Measurements from ENCODE around the gene NAT14. TPM values are rescaled to one million over a fixed set of nuclear protein-coding genes. Genes with fewer than 3 reads are reported as not detected.

NAT14 gene
- polyA plus RNA-seq, 1 experiment: 19.4 TPM

DNA sequence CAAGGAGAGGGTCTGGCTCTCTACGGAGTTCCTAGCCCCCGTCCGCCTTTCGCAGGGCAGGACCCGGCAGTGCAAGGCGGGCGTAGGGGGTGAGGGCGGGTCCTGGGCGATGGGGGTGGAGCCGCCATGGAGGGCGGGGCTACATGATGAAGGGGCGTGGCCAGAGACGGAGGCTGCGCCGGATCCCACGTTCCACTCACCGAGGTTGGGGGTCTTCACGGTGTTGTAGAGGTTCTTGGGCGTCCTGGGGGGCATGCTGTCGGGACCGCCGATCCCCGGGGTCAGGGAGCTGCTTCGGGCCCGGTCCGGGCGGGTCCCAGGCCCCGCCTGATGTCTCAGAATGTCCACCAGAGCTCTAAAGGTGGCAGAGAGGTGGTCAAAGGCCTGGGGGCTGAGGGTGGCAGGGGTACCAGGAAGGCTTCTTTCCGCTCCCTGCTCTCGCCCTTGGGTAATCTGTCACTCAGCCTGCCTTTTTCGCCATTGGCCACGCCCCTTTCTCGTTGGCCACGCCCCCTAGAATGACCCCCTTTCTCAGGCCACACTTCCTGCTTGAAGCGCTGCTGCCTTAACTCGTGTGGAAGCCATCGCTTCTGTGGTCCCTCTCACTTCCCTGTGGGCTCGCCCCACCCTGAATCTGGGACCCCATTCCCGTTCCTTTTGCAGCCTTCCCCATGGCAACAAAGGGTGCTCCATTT is 44.4 kb upstream of the NAT14 start:
- TF ChIP-seq, protein P1, sequence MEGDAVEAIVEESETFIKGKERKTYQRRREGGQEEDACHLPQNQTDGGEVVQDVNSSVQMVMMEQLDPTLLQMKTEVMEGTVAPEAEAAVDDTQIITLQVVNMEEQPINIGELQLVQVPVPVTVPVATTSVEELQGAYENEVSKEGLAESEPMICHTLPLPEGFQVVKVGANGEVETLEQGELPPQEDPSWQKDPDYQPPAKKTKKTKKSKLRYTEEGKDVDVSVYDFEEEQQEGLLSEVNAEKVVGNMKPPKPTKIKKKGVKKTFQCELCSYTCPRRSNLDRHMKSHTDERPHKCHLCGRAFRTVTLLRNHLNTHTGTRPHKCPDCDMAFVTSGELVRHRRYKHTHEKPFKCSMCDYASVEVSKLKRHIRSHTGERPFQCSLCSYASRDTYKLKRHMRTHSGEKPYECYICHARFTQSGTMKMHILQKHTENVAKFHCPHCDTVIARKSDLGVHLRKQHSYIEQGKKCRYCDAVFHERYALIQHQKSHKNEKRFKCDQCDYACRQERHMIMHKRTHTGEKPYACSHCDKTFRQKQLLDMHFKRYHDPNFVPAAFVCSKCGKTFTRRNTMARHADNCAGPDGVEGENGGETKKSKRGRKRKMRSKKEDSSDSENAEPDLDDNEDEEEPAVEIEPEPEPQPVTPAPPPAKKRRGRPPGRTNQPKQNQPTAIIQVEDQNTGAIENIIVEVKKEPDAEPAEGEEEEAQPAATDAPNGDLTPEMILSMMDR (IDR thresholded peaks at IDR 0.05; ENCODE audit: low read depth, low read length): no peak
- DNase-seq (ENCODE audit: low read depth, low spot score): no peak
- peaks cover 8% of the 10 kb centered on the region; the same call in 1 of the 2 replicates for H3K9me3 ChIP-seq (ENCODE audit: control insufficient read depth, insufficient read depth, low read length)
- ChIA-PET POLR2A (no interaction called here), CTCF (no interaction called here)
- no peak overlapping the region for H3K27ac ChIP-seq (ENCODE audit: low read depth, low read length)
- peaks cover 49% of the 10 kb centered on the region for H3K27me3 ChIP-seq (ENCODE audit: control insufficient read depth, insufficient read depth, low read length)
- H3K4me3 ChIP-seq (ENCODE audit: low read depth, low read length): no peak overlapping the region

DNA sequence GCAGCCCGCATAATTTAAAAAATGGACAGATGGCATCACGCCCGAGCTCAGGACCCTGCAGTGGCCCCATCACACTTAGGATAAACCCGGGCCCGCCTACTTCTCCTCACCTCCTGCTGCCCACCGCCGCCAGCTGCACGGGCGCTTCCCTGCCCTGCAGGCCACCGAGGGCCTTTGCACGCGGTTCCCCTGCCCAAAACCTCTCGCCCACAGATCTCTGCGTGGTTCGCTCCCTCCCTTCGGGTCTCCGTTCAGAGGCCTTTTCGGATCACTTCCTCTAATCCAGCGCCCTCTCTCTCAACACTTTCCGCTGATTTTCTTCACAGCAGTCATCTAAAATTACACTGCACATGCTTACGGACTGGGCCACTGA is 43.7 kb upstream of the NAT14 start:
- no peak for DNase-seq (ENCODE audit: low read depth, low spot score)
- peaks cover 51% of the 10 kb centered on the region for H3K27me3 ChIP-seq (ENCODE audit: control insufficient read depth, insufficient read depth, low read length)
- POLR2A ChIA-PET: no interaction called here

DNA sequence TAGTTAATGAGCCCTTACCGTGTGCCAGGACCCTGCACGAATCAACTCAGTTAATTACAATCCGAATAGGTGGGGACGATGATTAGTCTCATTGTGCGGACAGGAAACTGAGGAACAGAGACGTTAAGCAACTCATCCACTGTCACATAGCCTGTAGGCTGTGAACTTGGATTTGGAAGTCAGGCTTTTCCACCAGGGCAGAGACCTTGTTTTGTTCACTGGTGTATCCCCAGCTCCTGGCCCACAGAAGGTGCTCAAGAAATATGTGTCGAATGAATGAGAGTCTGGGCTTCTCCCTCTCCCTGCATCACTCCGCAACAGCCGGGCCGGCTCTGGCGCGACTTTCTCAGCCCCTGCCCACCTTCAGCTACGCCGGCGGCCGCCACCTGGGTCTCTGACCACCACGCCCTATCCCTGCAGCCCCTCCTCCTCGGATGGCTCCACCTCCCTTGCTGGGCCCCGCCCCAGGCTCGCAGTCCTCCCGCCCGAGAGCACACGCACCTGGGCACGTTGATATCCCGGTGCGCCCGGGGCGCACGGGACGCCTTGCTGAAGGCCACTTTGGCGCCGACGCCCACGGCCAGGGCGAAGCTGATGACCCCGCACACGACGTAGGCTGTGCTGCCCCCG is 43.2 kb upstream of the NAT14 start:
- TF ChIP-seq, protein P1 (IDR thresholded peaks at IDR 0.05; ENCODE audit: low read depth, low read length): no peak
- DNase-seq (ENCODE audit: low read depth, low spot score): no peak
- no peak overlapping the region for H3K27ac ChIP-seq (ENCODE audit: low read depth, low read length)
- peaks cover 56% of the 10 kb centered on the region for H3K27me3 ChIP-seq (ENCODE audit: control insufficient read depth, insufficient read depth, low read length)
- H3K4me3 ChIP-seq (ENCODE audit: low read depth, low read length): no peak overlapping the region
- POLR2A ChIA-PET: no interaction called here
- peaks cover 8% of the 10 kb centered on the region; the same call in 1 of the 2 replicates for H3K9me3 ChIP-seq (ENCODE audit: control insufficient read depth, insufficient read depth, low read length)
- CTCF ChIA-PET: no interaction called here

More for the DNA sequence above, 43.7 kb upstream of the NAT14 start:
- CTCF ChIA-PET: no interaction called here
- H3K27ac ChIP-seq (ENCODE audit: low read depth, low read length): no peak overlapping the region
- peaks cover 8% of the 10 kb centered on the region; the same call in 1 of the 2 replicates for H3K9me3 ChIP-seq (ENCODE audit: control insufficient read depth, insufficient read depth, low read length)
- TF ChIP-seq, protein P1 (IDR thresholded peaks at IDR 0.05; ENCODE audit: low read depth, low read length): no peak
- no peak overlapping the region for H3K4me3 ChIP-seq (ENCODE audit: low read depth, low read length)

DNA sequence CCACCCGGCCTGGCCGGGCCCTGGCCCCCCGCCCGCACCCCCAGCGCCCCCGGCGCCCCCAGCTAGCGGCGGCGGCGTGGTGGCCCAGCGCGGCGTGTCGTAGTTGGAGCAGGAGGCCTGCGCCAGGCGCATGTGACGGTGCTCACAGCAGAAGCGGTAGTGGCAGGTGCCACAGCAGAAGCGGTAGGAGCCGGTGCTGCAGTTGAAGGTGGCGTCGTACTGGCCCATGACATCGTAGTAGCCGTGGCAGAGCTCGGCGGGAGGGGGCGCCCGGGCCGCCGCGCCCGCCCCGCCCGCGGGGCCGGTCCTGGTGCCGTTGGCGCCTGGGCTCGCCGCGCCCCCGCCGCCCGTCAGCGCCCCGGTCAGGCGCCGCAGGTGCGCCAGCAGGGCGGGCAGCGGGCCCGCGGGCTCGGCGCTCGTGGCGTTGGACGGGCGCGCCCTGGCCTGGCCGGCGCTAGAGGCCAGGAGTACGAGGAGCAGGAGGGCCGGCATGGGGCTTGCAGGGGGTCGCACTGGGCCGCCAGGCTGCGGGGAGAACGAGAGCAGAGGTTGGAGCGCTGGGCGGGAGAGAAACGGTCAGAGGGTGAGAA is 42.5 kb upstream of the NAT14 start:
- no peak overlapping the region for H3K4me3 ChIP-seq (ENCODE audit: low read depth, low read length)
- TF ChIP-seq, protein P1 (IDR thresholded peaks at IDR 0.05; ENCODE audit: low read depth, low read length): no peak
- CTCF ChIA-PET: no interaction called here
- POLR2A ChIA-PET: no interaction called here
- no peak overlapping the region for H3K27ac ChIP-seq (ENCODE audit: low read depth, low read length)
- DNase-seq (ENCODE audit: low read depth, low spot score): no peak
- H3K9me3 ChIP-seq (ENCODE audit: control insufficient read depth, insufficient read depth, low read length): peaks cover 8% of the 10 kb centered on the region; the same call in 1 of the 2 replicates
- H3K27me3 ChIP-seq (ENCODE audit: control insufficient read depth, insufficient read depth, low read length): peaks cover 61% of the 10 kb centered on the region
